Right lobe of liver (tissue), 4 donors: ENCODE results near the gene DLG2.

ENCODE experiments used
- POLR2A ChIP-seq: fragments of 450-650 bp; IDR thresholded peaks from one replicate; pipeline ENCODE4 v1.6.1; 2017; ENCODE audit warnings: antibody characterized with exemption, mild to moderate bottlenecking
- TF ChIP-seq, protein P1 (sequence below), 4 donors: fragments of 200-600 bp in 3 of 4; fragments of 450-650 bp in 1 of 4; IDR thresholded peaks; one replicate each; pipeline versions ENCODE4 v1.5.1 to v1.8.0; 2016 to 2022; ENCODE audit warnings: antibody characterized with exemption in 4 of 4, mild to moderate bottlenecking in 2 of 4
- donor health status: DM: no; HTN: no; CAD: no.
- donor health status: DM: no; HTN: no; CAD: no.
- donor health status: DM: no; HTN: yes; CAD: no.

DNA sequence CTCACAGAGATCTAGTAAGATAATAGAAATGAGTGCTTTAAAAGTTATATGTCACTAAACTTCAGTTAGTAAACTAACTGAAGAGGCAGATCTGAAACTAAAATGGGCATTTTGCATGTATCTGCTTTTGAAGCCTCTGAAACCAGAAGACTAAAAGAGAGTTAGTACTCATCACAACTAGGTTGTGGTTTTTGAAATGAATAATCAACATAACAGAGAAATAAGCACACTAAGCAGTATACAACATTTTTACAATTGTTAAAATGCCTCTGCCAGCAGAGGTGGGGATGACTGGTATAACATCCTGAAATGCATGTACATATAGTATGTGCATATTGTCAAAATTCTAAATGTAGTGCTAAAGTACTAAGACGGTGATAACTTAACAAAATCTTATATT, 564.5 kb downstream of the DLG2 start:
- TF ChIP-seq POLR2A: no peak
- TF ChIP-seq, protein P1, sequence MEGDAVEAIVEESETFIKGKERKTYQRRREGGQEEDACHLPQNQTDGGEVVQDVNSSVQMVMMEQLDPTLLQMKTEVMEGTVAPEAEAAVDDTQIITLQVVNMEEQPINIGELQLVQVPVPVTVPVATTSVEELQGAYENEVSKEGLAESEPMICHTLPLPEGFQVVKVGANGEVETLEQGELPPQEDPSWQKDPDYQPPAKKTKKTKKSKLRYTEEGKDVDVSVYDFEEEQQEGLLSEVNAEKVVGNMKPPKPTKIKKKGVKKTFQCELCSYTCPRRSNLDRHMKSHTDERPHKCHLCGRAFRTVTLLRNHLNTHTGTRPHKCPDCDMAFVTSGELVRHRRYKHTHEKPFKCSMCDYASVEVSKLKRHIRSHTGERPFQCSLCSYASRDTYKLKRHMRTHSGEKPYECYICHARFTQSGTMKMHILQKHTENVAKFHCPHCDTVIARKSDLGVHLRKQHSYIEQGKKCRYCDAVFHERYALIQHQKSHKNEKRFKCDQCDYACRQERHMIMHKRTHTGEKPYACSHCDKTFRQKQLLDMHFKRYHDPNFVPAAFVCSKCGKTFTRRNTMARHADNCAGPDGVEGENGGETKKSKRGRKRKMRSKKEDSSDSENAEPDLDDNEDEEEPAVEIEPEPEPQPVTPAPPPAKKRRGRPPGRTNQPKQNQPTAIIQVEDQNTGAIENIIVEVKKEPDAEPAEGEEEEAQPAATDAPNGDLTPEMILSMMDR (IDR thresholded peaks at IDR 0.05): no peak
